Mesenchymal stem cell (in vitro differentiated cells and primary cell): ENCODE results near the gene MOXD1. TPM values are rescaled to one million over a fixed set of nuclear protein-coding genes. Genes with fewer than 3 reads are reported as not detected.

ENCODE experiments used
- DNase-seq: peaks from one replicate; pipeline ENCODE4 v3.0.0-alpha.2; 2013
- H2AFZ ChIP-seq: one replicate; pipeline ENCODE4 v1.6.1; 2013; ENCODE audit warnings: low read depth, mild to moderate bottlenecking, control low read depth, inconsistent platforms, low read length, moderate library complexity
- H2AK5ac ChIP-seq: 2 replicates; pipeline ENCODE4 v1.6.1; 2013; ENCODE audit warnings: low read length, moderate library complexity, mild to moderate bottlenecking, inconsistent platforms; ENCODE audit not compliant: severe bottlenecking
- H2BK120ac ChIP-seq: one replicate; pipeline ENCODE4 v1.6.1; 2013; ENCODE audit warnings: low read depth, mild to moderate bottlenecking, inconsistent platforms, low read length, moderate library complexity
- H2BK12ac ChIP-seq, 2 experiments: one replicate each; pipeline ENCODE4 v1.6.1; 2013; ENCODE audit warnings: inconsistent platforms in 2 of 2, low read length in 2 of 2, mild to moderate bottlenecking in 2 of 2, moderate library complexity in 2 of 2, control low read depth in 1 of 2
- H2BK15ac ChIP-seq: one replicate; pipeline ENCODE4 v1.6.1; 2013; ENCODE audit warnings: mild to moderate bottlenecking, low read depth, inconsistent platforms; ENCODE audit not compliant: poor library complexity, severe bottlenecking
- H2BK5ac ChIP-seq: 2 replicates; pipeline ENCODE4 v1.6.1; 2013; ENCODE audit warnings: low read depth, mild to moderate bottlenecking, low read length, control low read depth, inconsistent platforms; ENCODE audit not compliant: poor library complexity, severe bottlenecking
- H3K14ac ChIP-seq, 2 experiments: one replicate each; pipeline ENCODE4 v1.6.1; 2013; ENCODE audit warnings: inconsistent platforms in 2 of 2, low read length in 2 of 2, control low read depth in 1 of 2, mild to moderate bottlenecking in 1 of 2, moderate library complexity in 1 of 2
- H3K18ac ChIP-seq, 2 experiments: one replicate each; pipeline ENCODE4 v1.6.1; 2013; ENCODE audit warnings: inconsistent platforms in 2 of 2, low read length in 2 of 2, control low read depth in 1 of 2, low read depth in 1 of 2, mild to moderate bottlenecking in 1 of 2
- H3K23ac ChIP-seq, 2 experiments: one replicate each; pipeline ENCODE4 v1.6.1; 2013; ENCODE audit warnings: inconsistent platforms in 2 of 2, low read length in 2 of 2, mild to moderate bottlenecking in 2 of 2, moderate library complexity in 2 of 2, control low read depth in 1 of 2
- H3K27ac ChIP-seq: 2 replicates; pipeline ENCODE4 v1.5.1; 2013; ENCODE audit warnings: mild to moderate bottlenecking, moderate library complexity, low read length, control low read depth, inconsistent platforms; ENCODE audit not compliant: poor library complexity, severe bottlenecking
- H3K27me3 ChIP-seq, 2 experiments: 2 replicates each; pipeline versions ENCODE4 v1.6.1 to v1.7.0; 2013; ENCODE audit warnings: low read length in 2 of 2, mild to moderate bottlenecking in 2 of 2, moderate library complexity in 2 of 2, control low read depth in 1 of 2, inconsistent platforms in 1 of 2; ENCODE audit not compliant: control insufficient read depth in 1 of 2, insufficient read depth in 1 of 2
- H3K36me3 ChIP-seq, 2 experiments: 2 replicates each; pipeline versions ENCODE4 v1.6.1 to v1.7.0; 2013; ENCODE audit warnings: low read length in 2 of 2, control low read depth in 1 of 2, inconsistent platforms in 1 of 2, low read depth in 1 of 2, mild to moderate bottlenecking in 1 of 2; ENCODE audit not compliant: insufficient read depth in 2 of 2, control insufficient read depth in 1 of 2
- H3K4ac ChIP-seq, 2 experiments: one replicate each; pipeline ENCODE4 v1.6.1; 2013; ENCODE audit warnings: inconsistent platforms in 2 of 2, low read length in 2 of 2, mild to moderate bottlenecking in 2 of 2, moderate library complexity in 2 of 2, control low read depth in 1 of 2, low read depth in 1 of 2
- H3K4me1 ChIP-seq: 2 replicates; pipeline ENCODE4 v1.6.1; 2013; ENCODE audit warnings: low read depth, low read length, control low read depth; ENCODE audit not compliant: control insufficient read depth, insufficient read depth
- H3K4me2 ChIP-seq: 2 replicates; pipeline ENCODE4 v1.6.1; 2013; ENCODE audit warnings: low read length, mild to moderate bottlenecking, inconsistent platforms; ENCODE audit not compliant: poor library complexity, severe bottlenecking
- H3K4me3 ChIP-seq, 2 experiments: 2 replicates each; pipeline versions ENCODE4 v1.5.1 to v1.7.0; 2013; ENCODE audit warnings: low read length in 2 of 2, mild to moderate bottlenecking in 2 of 2, control low read depth in 1 of 2, low read depth in 1 of 2; ENCODE audit not compliant: insufficient read depth in 1 of 2
- H3K79me1 ChIP-seq: replicated peaks from 2 replicates; pipeline ENCODE4 v1.6.1; 2013; ENCODE audit warnings: mild to moderate bottlenecking, control low read depth, low read length, inconsistent platforms; ENCODE audit not compliant: poor library complexity, severe bottlenecking
- H3K9ac ChIP-seq: 2 replicates; pipeline ENCODE4 v1.7.0; 2013; ENCODE audit warnings: mild to moderate bottlenecking, low read length, moderate library complexity
- H3K9me3 ChIP-seq: 2 replicates; pipeline ENCODE4 v1.7.0; 2013; ENCODE audit warnings: mild to moderate bottlenecking, low read length; ENCODE audit not compliant: control insufficient read depth
- H4K8ac ChIP-seq: one replicate; pipeline ENCODE4 v1.6.1; 2013; ENCODE audit warnings: inconsistent platforms, mild to moderate bottlenecking, low read length, moderate library complexity
- H4K91ac ChIP-seq: one replicate; pipeline ENCODE4 v1.6.1; 2013; ENCODE audit warnings: mild to moderate bottlenecking, low read length, inconsistent platforms
- WGBS: methylation state at CpG from one replicate; pipeline ENCODE4 v1.1.7; 2013; ENCODE audit warnings: mixed read lengths; 5-methylcytosine and 5-hydroxymethylcytosine counted together
- polyA plus RNA-seq, 2 experiments: library from polyadenylated mRNA; stranded (reverse); fragments of 200-250 nt; gene quantifications; one replicate each; pipeline ENCODE4 v1.2.3, GENCODE V29; 2013

The MOXD1 gene
- polyA plus RNA-seq (2013, experiment 1 of 2), result 30.8 TPM
- polyA plus RNA-seq (2013, experiment 2 of 2), result 32.3 TPM

DNA sequence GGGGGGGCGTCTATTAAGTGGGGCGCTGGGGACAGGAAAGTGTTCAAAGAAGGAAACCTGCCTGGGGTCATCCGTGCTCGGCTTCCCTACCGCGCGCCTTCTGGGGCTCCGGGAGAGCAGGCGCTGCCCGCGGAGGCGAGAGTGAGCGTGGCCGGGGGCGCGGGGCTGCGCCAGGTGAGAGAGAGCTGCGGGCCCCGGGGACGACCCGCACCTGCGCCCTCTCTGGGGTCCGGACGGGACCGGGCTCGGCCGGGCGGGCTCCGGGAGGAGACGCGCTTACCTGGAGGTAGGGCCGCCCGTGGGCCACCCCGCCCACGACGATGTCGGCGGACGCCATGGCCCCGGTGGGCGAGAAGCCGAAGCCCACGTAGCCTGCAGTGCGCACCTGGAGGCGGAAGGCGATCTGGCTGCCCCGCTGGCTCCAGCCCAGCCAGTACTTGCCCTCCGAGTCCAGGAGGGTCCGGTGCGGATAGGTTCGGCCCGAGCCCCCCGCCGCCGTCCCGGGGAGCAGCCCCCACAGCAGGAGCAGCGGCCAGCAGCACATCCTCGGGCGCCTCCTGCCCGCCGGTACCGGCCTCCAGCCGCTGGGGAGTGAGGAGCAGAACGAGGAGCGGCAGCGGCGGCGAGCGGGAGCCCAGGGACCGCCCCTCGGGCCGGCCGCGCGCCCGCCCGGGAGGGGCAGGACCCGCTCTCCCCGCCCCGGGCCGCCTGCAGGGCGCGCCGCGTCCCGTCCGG lies at the start of gene MOXD1:
Gene MOXD1, minus strand, starts transcription at position 593 of the 735 bp plus-strand sequence. Its CDS starts 49 bp downstream, at position 544.
- Histone ChIP-seq H2AK5ac (peak within 1 kb of the TSS; percentile 10), H3K9ac (peak within 1 kb of the TSS; percentile 90), H3K9me3 (no peaks in the 10 kb centered on the region), H2BK120ac (peak within 1 kb of the TSS; percentile 61), H3K79me1 (peaks cover 10% of the 10 kb centered on the region), H3K18ac (peak within 1 kb of the TSS; percentile 63 to 94), H3K27me3 (no peaks in the 10 kb centered on the region), H3K14ac (peak within 1 kb of the TSS in 1 of 2 experiments; percentile 98), H3K4ac (peak within 1 kb of the TSS in 1 of 2 experiments; percentile 62), H3K36me3 (no peaks in the 10 kb centered on the region), H3K4me1 (peaks cover 11% of the 10 kb centered on the region), H4K91ac (peak within 1 kb of the TSS; percentile 91), H4K8ac (peak within 1 kb of the TSS; percentile 84), H2BK12ac (peak within 1 kb of the TSS in 1 of 2 experiments; percentile 76), H2BK15ac (peak within 1 kb of the TSS; percentile 80), H2BK5ac (no peak within 1 kb of the TSS), H3K23ac (peak within 1 kb of the TSS in 1 of 2 experiments; percentile 98), H3K27ac (peak within 1 kb of the TSS; percentile 34), H3K4me2 (peak within 1 kb of the TSS; percentile 97), H2AFZ (peak within 1 kb of the TSS; percentile 76), H3K4me3 (peak within 1 kb of the TSS; percentile 92 to 100)
- peak; percentile 58 for DNase-seq
- WGBS, result 1% methylated on average over 33 of the region's 87 CpGs

DNA sequence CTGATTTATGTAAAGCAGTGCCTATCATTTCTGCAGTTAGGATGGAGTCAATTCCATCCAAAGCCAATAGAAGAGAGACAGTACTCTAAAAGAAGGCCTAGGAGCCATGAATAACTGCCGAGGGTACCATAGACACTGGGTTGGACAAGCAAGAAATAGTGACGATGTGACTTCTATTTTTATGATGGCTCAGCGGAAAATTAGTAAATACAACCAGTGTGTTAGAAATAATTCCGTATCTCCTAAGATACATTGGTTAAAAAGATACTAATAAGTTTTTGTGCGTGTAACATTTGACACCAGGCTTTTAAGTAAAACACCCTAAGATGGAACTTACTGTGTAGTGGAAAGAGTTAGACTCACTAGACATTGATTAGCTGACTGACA lies 45.6 kb upstream of the MOXD1 start:
- H2BK12ac ChIP-seq, result no peak overlapping the region
- no peak overlapping the region for H2BK120ac ChIP-seq
- peaks cover 11% of the 10 kb centered on the region for H3K9me3 ChIP-seq
- WGBS, result 93% methylated on average over 3 of the region's 5 CpGs
- H2BK5ac ChIP-seq, result no peak overlapping the region
- no peak overlapping the region for H3K4me3 ChIP-seq
- DNase-seq, result no peak
- H3K4me1 ChIP-seq, result no peaks in the 10 kb centered on the region
- H3K14ac ChIP-seq, result no peak overlapping the region
- H3K4me2 ChIP-seq, result no peak overlapping the region
- no peak overlapping the region for H4K91ac ChIP-seq
- no peak overlapping the region for H2AK5ac ChIP-seq
- H3K79me1 ChIP-seq, result no peaks in the 10 kb centered on the region
- no peak overlapping the region for H3K4ac ChIP-seq
- no peak overlapping the region for H3K23ac ChIP-seq
- H3K27me3 ChIP-seq, result no peaks in the 10 kb centered on the region
- H3K36me3 ChIP-seq, result peaks cover 9 to 38% of the 10 kb centered on the region in 2 experiments
- H3K27ac ChIP-seq, result peak overlapping the region; percentile 2
- peak overlapping the region; percentile 46 for H3K9ac ChIP-seq
- no peak overlapping the region for H4K8ac ChIP-seq
- no peak overlapping the region for H2BK15ac ChIP-seq
- H3K18ac ChIP-seq, result no peak overlapping the region
- H2AFZ ChIP-seq, result no peak overlapping the region

DNA sequence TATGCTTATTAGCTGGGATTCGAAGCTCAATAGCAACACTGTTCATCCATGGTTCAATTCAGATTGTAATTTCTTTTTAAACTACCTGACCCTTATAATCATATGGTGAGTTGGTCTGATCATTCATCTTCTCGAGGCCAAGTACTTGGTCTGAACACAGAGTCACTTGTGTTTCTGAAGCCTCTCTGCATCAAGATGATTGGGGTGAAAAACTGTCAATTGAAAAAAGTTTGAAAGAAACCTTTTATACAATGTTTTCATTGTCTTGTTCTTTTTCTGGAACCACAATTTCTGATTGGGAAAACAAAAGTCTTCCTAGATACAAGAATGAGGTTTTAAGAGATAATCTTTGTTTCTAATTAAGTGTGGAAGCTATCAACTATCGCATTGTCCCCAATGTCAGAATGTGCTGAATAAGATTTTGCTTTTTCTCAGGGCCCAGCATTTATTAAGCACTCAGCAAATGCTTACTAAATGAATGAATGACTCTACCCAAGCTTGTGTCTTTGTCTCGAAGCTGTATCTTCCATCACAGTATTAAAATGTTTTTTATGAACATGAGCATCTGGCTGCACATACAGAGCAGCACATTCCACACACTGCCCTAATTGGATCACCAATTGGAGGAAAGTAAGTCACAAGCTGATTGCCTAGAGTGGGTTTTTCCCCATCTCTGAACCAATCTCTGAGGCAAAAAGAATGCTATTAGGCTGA lies 45.0 kb upstream of the MOXD1 start:
- Histone ChIP-seq H2AK5ac (no peak overlapping the region), H3K4me1 (no peaks in the 10 kb centered on the region), H2BK12ac (no peak overlapping the region), H2AFZ (no peak overlapping the region), H3K23ac (no peak overlapping the region), H3K4me2 (no peak overlapping the region), H3K18ac (no peak overlapping the region), H3K27me3 (no peaks in the 10 kb centered on the region), H3K27ac (peak overlapping the region; percentile 65), H3K14ac (no peak overlapping the region), H4K91ac (no peak overlapping the region), H3K79me1 (no peaks in the 10 kb centered on the region), H2BK5ac (no peak overlapping the region), H3K36me3 (peaks cover 9 to 36% of the 10 kb centered on the region in 2 experiments), H4K8ac (no peak overlapping the region), H2BK120ac (no peak overlapping the region), H3K4me3 (no peak overlapping the region), H3K4ac (no peak overlapping the region), H2BK15ac (no peak overlapping the region), H3K9me3 (peaks cover 16% of the 10 kb centered on the region), H3K9ac (peak overlapping the region; percentile 46)
- no peak for DNase-seq
- 100% methylated on average over 2 of the region's 4 CpGs for WGBS
